ENCODE results near the gene PODXL2. TPM values are rescaled to one million over a fixed set of nuclear protein-coding genes. Genes with fewer than 3 reads are reported as not detected.
"Not testable (repeated sequence)": the region's sequence is repeated elsewhere in the genome, so short reads cannot be mapped to it uniquely, and the experiment has no call there.

The PODXL2 gene
- total and polyA plus RNA-seq, 4 donors, result 1.3 to 4.0 (median 2.1) TPM

DNA sequence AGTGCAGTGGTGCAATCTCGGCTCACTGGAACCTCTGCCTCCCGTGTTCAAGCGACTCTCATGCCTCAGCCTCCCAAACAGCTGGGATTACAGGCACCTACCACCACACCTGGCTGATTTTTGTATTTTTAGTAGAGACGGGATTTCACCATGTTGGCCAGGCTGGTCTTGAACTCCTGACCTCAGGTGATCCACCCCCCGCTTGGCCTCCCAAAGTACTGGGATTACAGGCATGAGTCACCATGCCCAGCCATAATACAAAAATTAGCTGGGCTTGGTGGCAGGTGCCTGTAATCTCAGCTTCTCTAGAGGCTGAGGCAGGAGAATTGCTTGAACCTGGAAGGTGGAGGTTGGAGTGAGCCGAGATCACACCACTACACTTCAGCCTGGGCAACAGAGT lies 26.0 kb downstream of the PODXL2 start:
- H3K27ac ChIP-seq (ENCODE audit: low read depth in 1 of 2, low read length in 2 of 2); ATAC-seq (ENCODE audit: low FRiP score); H3K4me1 ChIP-seq (ENCODE audit: control insufficient read depth in 1 of 2, insufficient read depth in 2 of 2, low read length in 2 of 2); H3K36me3 ChIP-seq (ENCODE audit: control insufficient read depth in 1 of 2, insufficient read depth in 2 of 2, low read length in 1 of 2); H3K9me3 ChIP-seq (ENCODE audit: control insufficient read depth, low read length); DNase-seq; H3K27me3 ChIP-seq (ENCODE audit: control insufficient read depth in 1 of 2, insufficient read depth in 2 of 2, low read length in 1 of 2); H3K4me3 ChIP-seq (ENCODE audit: low read length in 2 of 2): not testable (repeated sequence)
- WGBS, 2 donors, result 92 to 94% methylated on average over 6 of the region's 6 CpGs
- intact Hi-C loops (cut with DNase I), result loop anchor here (2.0 to 10.0 kb wide), 4 partner anchors 36 to 317 kb away; partner anchors contain the start of gene MGLL (in 1 of the 2)

DNA sequence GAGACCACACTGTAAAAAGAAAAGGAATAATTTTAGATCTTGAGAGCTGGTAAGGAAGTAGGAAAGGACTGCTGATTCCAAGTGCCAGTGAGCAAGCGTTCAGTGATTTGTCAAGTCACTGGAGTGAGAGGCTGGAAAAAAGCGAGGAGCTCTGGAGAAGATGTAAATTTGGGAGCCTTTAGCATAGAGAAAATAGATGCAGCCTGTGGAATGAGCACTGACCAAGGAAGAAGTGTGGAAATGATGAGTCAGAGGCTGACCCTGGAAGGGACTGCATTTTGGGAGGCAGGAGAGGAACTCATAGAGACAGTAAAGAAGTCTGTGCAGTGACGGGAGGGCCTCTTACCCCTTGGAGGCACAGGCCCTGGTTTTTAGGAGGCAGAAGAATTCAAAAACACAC lies 26.7 kb downstream of the PODXL2 start:
- Histone ChIP-seq H3K4me3 (ENCODE audit: low read length in 2 of 2) (no peak overlapping the region), H3K27me3 (ENCODE audit: control insufficient read depth in 1 of 2, insufficient read depth in 2 of 2, low read length in 1 of 2) (no peaks in the 10 kb centered on the region), H3K4me1 (ENCODE audit: control insufficient read depth in 1 of 2, insufficient read depth in 2 of 2, low read length in 2 of 2) (no peaks in the 10 kb centered on the region), H3K9me3 (ENCODE audit: control insufficient read depth, low read length) (no peaks in the 10 kb centered on the region), H3K27ac (ENCODE audit: low read depth in 1 of 2, low read length in 2 of 2) (peak overlapping the region; percentile 28 to 69), H3K36me3 (ENCODE audit: control insufficient read depth in 1 of 2, insufficient read depth in 2 of 2, low read length in 1 of 2) (no peaks in the 10 kb centered on the region)
- intact Hi-C loops (cut with DNase I), result loop anchor here (2.0 to 10.0 kb wide), 2 partner anchors 35 to 169 kb away; partner anchors contain the start of gene MGLL (in 1 of the 2)
- ATAC-seq (ENCODE audit: low FRiP score) (peak; percentile 60), DNase-seq (peak in 1 of 2 donors; percentile 39)
- WGBS, 2 donors, result 9 to 14% methylated on average over 3 of the region's 3 CpGs

DNA sequence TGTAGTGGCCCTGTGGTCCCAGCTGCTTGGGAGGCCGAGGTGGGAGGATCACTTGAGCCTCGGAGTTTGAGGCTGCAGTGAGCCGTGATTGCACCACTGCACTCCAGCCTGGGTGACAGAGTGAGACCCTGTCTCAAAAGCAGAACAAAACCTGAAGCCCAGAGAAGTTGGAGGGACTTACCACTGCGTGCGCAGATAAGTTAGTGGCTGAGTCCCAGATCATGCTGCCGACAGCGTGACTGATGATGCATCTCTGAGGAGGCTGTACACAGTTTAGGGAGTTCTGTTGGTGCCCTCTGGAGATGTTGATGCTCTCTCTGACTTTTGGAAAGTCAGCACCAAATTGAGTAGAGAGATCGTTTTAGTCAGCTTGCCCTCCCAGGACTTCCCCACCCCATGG lies 27.9 kb downstream of the PODXL2 start:
- no peak for ATAC-seq (ENCODE audit: low FRiP score)
- intact Hi-C loops (cut with DNase I), result loop anchor here in 1 of 2 donors (10.0 kb wide), 1 partner anchor 168 kb away; the partner anchor contains the start of gene MGLL

GRCh38 chr3:127658234-127658633 lies 29.2 kb downstream of the PODXL2 start:
- no peak for ATAC-seq (ENCODE audit: low FRiP score)
- intact Hi-C loops (cut with DNase I), result loop anchor here in 1 of 2 donors (10.0 kb wide), 1 partner anchor 167 kb away; the partner anchor contains the start of gene MGLL
- no peaks in the 10 kb centered on the region for H3K27me3 ChIP-seq (ENCODE audit: control insufficient read depth in 1 of 2, insufficient read depth in 2 of 2, low read length in 1 of 2)

More for the DNA sequence above, 27.9 kb downstream of the PODXL2 start:
- 93 to 94% methylated on average over 8 of the region's 8 CpGs for WGBS, 2 donors
- Histone ChIP-seq H3K9me3 (ENCODE audit: control insufficient read depth, low read length) (no peaks in the 10 kb centered on the region), H3K4me3 (ENCODE audit: low read length in 2 of 2) (no peak overlapping the region), H3K36me3 (ENCODE audit: control insufficient read depth in 1 of 2, insufficient read depth in 2 of 2, low read length in 1 of 2) (no peaks in the 10 kb centered on the region), H3K27me3 (ENCODE audit: control insufficient read depth in 1 of 2, insufficient read depth in 2 of 2, low read length in 1 of 2) (no peaks in the 10 kb centered on the region), H3K27ac (ENCODE audit: low read depth in 1 of 2, low read length in 2 of 2) (no peak overlapping the region), H3K4me1 (ENCODE audit: control insufficient read depth in 1 of 2, insufficient read depth in 2 of 2, low read length in 2 of 2) (no peaks in the 10 kb centered on the region)
- DNase-seq, result peak in 1 of 2 donors; percentile 32

DNA sequence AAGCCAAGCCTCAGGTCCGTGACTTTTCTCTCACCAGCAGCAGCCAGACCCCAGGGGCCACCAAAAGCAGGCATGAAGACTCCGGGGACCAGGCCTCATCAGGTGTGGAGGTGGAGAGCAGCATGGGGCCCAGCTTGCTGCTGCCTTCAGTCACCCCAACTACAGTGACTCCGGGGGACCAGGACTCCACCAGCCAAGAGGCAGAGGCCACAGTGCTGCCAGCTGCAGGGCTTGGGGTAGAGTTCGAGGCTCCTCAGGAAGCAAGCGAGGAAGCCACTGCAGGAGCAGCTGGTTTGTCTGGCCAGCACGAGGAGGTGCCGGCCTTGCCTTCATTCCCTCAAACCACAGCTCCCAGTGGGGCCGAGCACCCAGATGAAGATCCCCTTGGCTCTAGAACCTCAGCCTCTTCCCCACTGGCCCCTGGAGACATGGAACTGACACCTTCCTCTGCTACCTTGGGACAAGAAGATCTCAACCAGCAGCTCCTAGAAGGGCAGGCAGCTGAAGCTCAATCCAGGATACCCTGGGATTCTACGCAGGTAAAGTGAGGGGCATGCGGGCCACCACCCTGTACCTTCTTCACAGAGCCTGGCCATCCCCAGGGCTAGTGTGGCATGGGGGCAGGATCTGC lies 31.8 kb downstream of the PODXL2 start:
- Histone ChIP-seq H3K36me3 (ENCODE audit: control insufficient read depth in 1 of 2, insufficient read depth in 2 of 2, low read length in 1 of 2) (no peaks in the 10 kb centered on the region), H3K4me3 (ENCODE audit: low read length in 2 of 2) (no peak overlapping the region), H3K27ac (ENCODE audit: low read depth in 1 of 2, low read length in 2 of 2) (no peak overlapping the region), H3K9me3 (ENCODE audit: control insufficient read depth, low read length) (no peaks in the 10 kb centered on the region), H3K4me1 (ENCODE audit: control insufficient read depth in 1 of 2, insufficient read depth in 2 of 2, low read length in 2 of 2) (no peaks in the 10 kb centered on the region), H3K27me3 (ENCODE audit: control insufficient read depth in 1 of 2, insufficient read depth in 2 of 2, low read length in 1 of 2) (no peaks in the 10 kb centered on the region)
- WGBS, 2 donors, result 97 to 99% methylated on average over 10 of the region's 10 CpGs
- DNase-seq (peak in 1 of 2 donors; percentile 62), ATAC-seq (ENCODE audit: low FRiP score) (no peak)
- intact Hi-C loops (cut with DNase I), result no loop called here

More at GRCh38 chr3:127658234-127658633, 29.2 kb downstream of the PODXL2 start:
- 3 to 11% methylated on average over 1 of the region's 1 CpG for WGBS, 2 donors
- Histone ChIP-seq H3K9me3 (ENCODE audit: control insufficient read depth, low read length) (no peaks in the 10 kb centered on the region), H3K4me1 (ENCODE audit: control insufficient read depth in 1 of 2, insufficient read depth in 2 of 2, low read length in 2 of 2) (no peaks in the 10 kb centered on the region), H3K4me3 (ENCODE audit: low read length in 2 of 2) (no peak overlapping the region), H3K36me3 (ENCODE audit: control insufficient read depth in 1 of 2, insufficient read depth in 2 of 2, low read length in 1 of 2) (no peaks in the 10 kb centered on the region), H3K27ac (ENCODE audit: low read depth in 1 of 2, low read length in 2 of 2) (no peak overlapping the region)
- DNase-seq, result no peak

DNA sequence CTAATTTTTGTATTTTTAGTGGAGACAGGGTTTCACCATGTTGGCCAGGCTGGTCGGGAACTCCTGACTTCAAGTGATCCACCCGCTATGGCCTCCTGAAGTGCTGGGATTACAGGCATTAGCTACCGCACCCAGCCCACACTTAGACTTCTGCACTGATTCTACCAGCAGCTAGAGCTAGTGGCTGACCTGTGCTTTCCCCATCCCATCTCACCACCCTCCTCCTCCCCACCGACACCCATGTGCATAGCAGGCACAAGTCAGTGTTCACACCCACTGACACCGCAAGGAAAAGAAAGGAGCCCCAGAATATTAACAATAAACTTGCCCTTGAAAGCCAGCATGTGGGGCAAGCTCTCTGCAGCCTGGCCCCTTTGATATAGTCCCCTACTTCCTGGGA lies 32.6 kb downstream of the PODXL2 start:
- intact Hi-C loops (cut with DNase I), result no loop called here
- no peaks in the 10 kb centered on the region for H3K4me1 ChIP-seq (ENCODE audit: control insufficient read depth in 1 of 2, insufficient read depth in 2 of 2, low read length in 2 of 2)
- no peaks in the 10 kb centered on the region for H3K27me3 ChIP-seq (ENCODE audit: control insufficient read depth in 1 of 2, insufficient read depth in 2 of 2, low read length in 1 of 2)
- no peak overlapping the region for H3K4me3 ChIP-seq (ENCODE audit: low read length in 2 of 2)
- H3K9me3 ChIP-seq (ENCODE audit: control insufficient read depth, low read length), result no peaks in the 10 kb centered on the region
- WGBS, 2 donors, result 94 to 97% methylated on average over 5 of the region's 5 CpGs
- DNase-seq (no peak), ATAC-seq (ENCODE audit: low FRiP score) (no peak)
- no peaks in the 10 kb centered on the region for H3K36me3 ChIP-seq (ENCODE audit: control insufficient read depth in 1 of 2, insufficient read depth in 2 of 2, low read length in 1 of 2)
- H3K27ac ChIP-seq (ENCODE audit: low read depth in 1 of 2, low read length in 2 of 2), result no peak overlapping the region

- no peaks in the 10 kb centered on the region for H3K9me3 ChIP-seq (ENCODE audit: control insufficient read depth, low read length)
Observed at GRCh38 chr3:127662001-127662469, 33.0 kb downstream of the PODXL2 start.

GRCh38 chr3:127663151-127663550 lies 34.2 kb downstream of the PODXL2 start:
- H3K4me1 ChIP-seq (ENCODE audit: control insufficient read depth in 1 of 2, insufficient read depth in 2 of 2, low read length in 2 of 2), result no peaks in the 10 kb centered on the region
- intact Hi-C loops (cut with DNase I), result no loop called here
- H3K36me3 ChIP-seq (ENCODE audit: control insufficient read depth in 1 of 2, insufficient read depth in 2 of 2, low read length in 1 of 2), result no peaks in the 10 kb centered on the region
- 61 to 80% methylated on average over 5 of the region's 5 CpGs for WGBS, 2 donors
- H3K4me3 ChIP-seq (ENCODE audit: low read length in 2 of 2), result no peak overlapping the region
- no peaks in the 10 kb centered on the region for H3K27me3 ChIP-seq (ENCODE audit: control insufficient read depth in 1 of 2, insufficient read depth in 2 of 2, low read length in 1 of 2)
- ATAC-seq (ENCODE audit: low FRiP score) (no peak), DNase-seq (peak in 1 of 2 donors; percentile 5)
- H3K9me3 ChIP-seq (ENCODE audit: control insufficient read depth, low read length), result no peaks in the 10 kb centered on the region
- no peak overlapping the region for H3K27ac ChIP-seq (ENCODE audit: low read depth in 1 of 2, low read length in 2 of 2)

More at GRCh38 chr3:127662001-127662469, 33.0 kb downstream of the PODXL2 start:
- WGBS, 2 donors, result 66 to 67% methylated on average over 11 of the region's 11 CpGs
- Histone ChIP-seq H3K4me3 (ENCODE audit: low read length in 2 of 2) (no peak overlapping the region), H3K27ac (ENCODE audit: low read depth in 1 of 2, low read length in 2 of 2) (no peak overlapping the region), H3K27me3 (ENCODE audit: control insufficient read depth in 1 of 2, insufficient read depth in 2 of 2, low read length in 1 of 2) (no peaks in the 10 kb centered on the region), H3K4me1 (ENCODE audit: control insufficient read depth in 1 of 2, insufficient read depth in 2 of 2, low read length in 2 of 2) (no peaks in the 10 kb centered on the region), H3K36me3 (ENCODE audit: control insufficient read depth in 1 of 2, insufficient read depth in 2 of 2, low read length in 1 of 2) (no peaks in the 10 kb centered on the region)
- DNase-seq, result peak in 1 of 2 donors; percentile 68
- no peak for ATAC-seq (ENCODE audit: low FRiP score)
- intact Hi-C loops (cut with DNase I), result no loop called here

DNA sequence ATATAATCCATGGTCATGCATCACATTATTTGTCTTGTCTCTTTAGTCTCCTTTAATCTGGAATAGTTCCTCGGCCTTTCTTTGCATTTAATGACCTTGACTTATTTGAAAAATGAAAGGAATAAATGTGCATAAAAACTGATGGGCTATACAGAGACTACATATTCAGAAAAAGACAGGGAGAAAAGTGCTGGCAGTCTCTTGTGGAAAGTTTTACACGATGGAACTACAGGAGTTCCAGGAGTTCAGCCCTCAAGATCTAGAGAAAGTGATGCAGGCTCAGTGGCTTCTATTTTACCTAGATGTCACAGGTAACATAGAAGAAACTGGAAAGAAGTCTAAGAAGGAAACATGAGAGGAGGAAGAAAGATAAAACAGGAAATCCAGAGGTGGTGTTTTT lies 36.2 kb downstream of the PODXL2 start:
- no peaks in the 10 kb centered on the region for H3K9me3 ChIP-seq (ENCODE audit: control insufficient read depth, low read length)
- H3K4me3 ChIP-seq (ENCODE audit: low read length in 2 of 2), result no peak overlapping the region
- H3K4me1 ChIP-seq (ENCODE audit: control insufficient read depth in 1 of 2, insufficient read depth in 2 of 2, low read length in 2 of 2), result no peaks in the 10 kb centered on the region
- H3K27ac ChIP-seq (ENCODE audit: low read depth in 1 of 2, low read length in 2 of 2), result no peak overlapping the region
- H3K36me3 ChIP-seq (ENCODE audit: control insufficient read depth in 1 of 2, insufficient read depth in 2 of 2, low read length in 1 of 2), result no peaks in the 10 kb centered on the region
- intact Hi-C loops (cut with DNase I), result no loop called here
- ATAC-seq (ENCODE audit: low FRiP score), result no peak
- no peaks in the 10 kb centered on the region for H3K27me3 ChIP-seq (ENCODE audit: control insufficient read depth in 1 of 2, insufficient read depth in 2 of 2, low read length in 1 of 2)
- DNase-seq, result no peak
- WGBS, 2 donors, result 66 to 70% methylated on average over 2 of the region's 2 CpGs
